ENCODE measurements around the gene EBF4. TPM values are rescaled to one million over a fixed set of nuclear protein-coding genes. Genes with fewer than 3 reads are reported as not detected.

The EBF4 gene
- total RNA-seq: 19.2 TPM

- peaks cover 2 to 7% of the 10 kb centered on the region in 2 donors for H3K4me1 ChIP-seq
- H3K27ac ChIP-seq: peak within 1 kb of the TSS; percentile 83 to 94
- DNase-seq (ENCODE audit: low spot score in 2 of 2): peak in 1 of 2 donors; percentile 71
- peak within 1 kb of the TSS; percentile 65 to 92 for H3K4me3 ChIP-seq
- intact Hi-C loops (cut with DNase I): loop anchor here (2.0 to 10.0 kb wide), 4 partner anchors 60 to 183 kb away; partner anchors contain the start of genes PCED1A, PTPRA and VPS16
- no peaks in the 10 kb centered on the region for H3K36me3 ChIP-seq
- H3K27me3 ChIP-seq: peaks cover 6% of the 10 kb centered on the region
- no peaks in the 10 kb centered on the region for H3K9me3 ChIP-seq
- no peak for TF ChIP-seq CTCF (IDR thresholded peaks at IDR 0.05)
These were observed at the start of gene EBF4 for GRCh38 chr20:2692036-2692885. TSS of gene EBF4 (plus strand) at chr20:2692780. CDS start at chr20:2693646, 866 bp downstream.

GRCh38 chr20:2643708-2644107 lies 48.9 kb upstream of the EBF4 start:
- Histone ChIP-seq H3K27ac (no peak overlapping the region), H3K27me3 (no peaks in the 10 kb centered on the region), H3K9me3 (no peaks in the 10 kb centered on the region), H3K4me3 (no peak overlapping the region), H3K36me3 (peaks cover 0 to 7% of the 10 kb centered on the region in 2 donors), H3K4me1 (no peaks in the 10 kb centered on the region)
- intact Hi-C loops (cut with DNase I): no loop called here
- no peak for TF ChIP-seq CTCF (IDR thresholded peaks at IDR 0.05)
- no peak for DNase-seq (ENCODE audit: low spot score in 2 of 2)

GRCh38 chr20:2651772-2652723 lies 40.5 kb upstream of the EBF4 start, which contains the start of gene NOP56:
TSS of gene NOP56 (plus strand) at chr20:2652632. CDS start at chr20:2652661, 29 bp downstream.
- Histone ChIP-seq H3K4me1 (peaks cover 9 to 15% of the 10 kb centered on the region in 2 donors), H3K27me3 (no peaks in the 10 kb centered on the region), H3K4me3 (peak within 1 kb of the TSS; percentile 69 to 87), H3K9me3 (no peaks in the 10 kb centered on the region), H3K27ac (peak within 1 kb of the TSS; percentile 81 to 82), H3K36me3 (peaks cover 23 to 32% of the 10 kb centered on the region in 2 donors)
- intact Hi-C loops (cut with DNase I): loop anchor here (1.0 to 10.0 kb wide), 11 partner anchors 12 to 1187 kb away; partner anchors contain the start of genes DNAAF9, IDH3B, NSFL1C and PCED1A
- TF ChIP-seq CTCF (IDR thresholded peaks at IDR 0.05): no peak
- DNase-seq (ENCODE audit: low spot score in 2 of 2): peak; percentile 48 to 94

GRCh38 chr20:2652724-2653555 lies 39.6 kb upstream of the EBF4 start:
- intact Hi-C loops (cut with DNase I): loop anchor here (1.0 to 10.0 kb wide), 11 partner anchors 11 to 1188 kb away; partner anchors contain the start of genes DNAAF9, IDH3B, NSFL1C and PCED1A
- no peaks in the 10 kb centered on the region for H3K9me3 ChIP-seq
- peak in 1 of 2 donors; percentile 69 for DNase-seq (ENCODE audit: low spot score in 2 of 2)
- H3K4me1 ChIP-seq: peaks cover 9 to 15% of the 10 kb centered on the region in 2 donors
- H3K27ac ChIP-seq: peak overlapping the region; percentile 81 to 82
- TF ChIP-seq CTCF (IDR thresholded peaks at IDR 0.05): no peak
- peaks cover 32 to 41% of the 10 kb centered on the region in 2 donors for H3K36me3 ChIP-seq
- peak overlapping the region; percentile 69 to 87 for H3K4me3 ChIP-seq
- H3K27me3 ChIP-seq: no peaks in the 10 kb centered on the region

Measured in ascending aorta (tissue), 2 donors.